HL-60/S4 treated with retinoic acid at 250 ng/mL for 4 days and 3 days (cell line): ENCODE results near the gene ROBO1.

ENCODE experiments used
- in situ Hi-C: fragments of 300-500 bp; cut with MboI; formaldehyde crosslinking; loops from 2 replicates; pipeline ENCODE4 v1.7.0; 2022; ENCODE audit warnings: low sequenced_read_pairs

The ROBO1 gene

DNA sequence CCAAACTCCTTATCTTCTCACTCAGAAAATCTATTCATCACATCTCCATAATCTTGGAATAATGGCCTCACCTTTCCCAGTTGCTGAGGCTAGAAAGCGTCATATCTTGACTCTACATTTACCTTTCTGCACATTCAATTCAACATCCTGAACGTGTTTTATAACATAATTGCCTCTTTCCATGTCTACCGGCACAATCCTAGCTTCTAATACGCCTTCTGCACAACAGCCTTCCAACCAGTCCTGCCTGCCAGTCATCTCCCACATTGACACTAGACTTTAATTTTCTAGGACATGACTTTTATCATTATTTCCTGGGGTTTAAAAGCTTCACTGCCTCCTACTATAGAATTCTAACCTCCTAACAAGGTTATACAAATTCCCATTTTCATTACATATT, 906.6 kb downstream of the ROBO1 start:
- in situ Hi-C loops: no loop called here

DNA sequence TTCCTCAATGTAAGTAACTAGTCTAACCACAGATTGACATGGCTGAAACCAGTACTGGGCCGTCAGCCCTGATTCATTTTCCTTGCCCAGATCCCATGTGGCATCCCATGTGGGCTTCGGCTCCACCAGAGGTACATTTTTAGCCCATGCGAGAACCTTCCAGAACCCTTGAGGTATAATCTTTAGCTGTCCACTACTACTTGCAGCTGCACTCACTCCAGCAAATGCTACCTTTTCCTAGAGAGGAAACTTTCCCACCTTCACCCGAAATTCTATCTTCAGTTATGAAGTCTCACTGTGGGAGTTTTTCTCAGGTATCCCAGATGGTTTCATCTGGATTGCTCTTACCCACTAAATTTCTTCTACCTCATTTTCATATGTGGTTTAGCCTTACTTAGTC, 907.2 kb downstream of the ROBO1 start:
- in situ Hi-C loops: no loop called here

DNA sequence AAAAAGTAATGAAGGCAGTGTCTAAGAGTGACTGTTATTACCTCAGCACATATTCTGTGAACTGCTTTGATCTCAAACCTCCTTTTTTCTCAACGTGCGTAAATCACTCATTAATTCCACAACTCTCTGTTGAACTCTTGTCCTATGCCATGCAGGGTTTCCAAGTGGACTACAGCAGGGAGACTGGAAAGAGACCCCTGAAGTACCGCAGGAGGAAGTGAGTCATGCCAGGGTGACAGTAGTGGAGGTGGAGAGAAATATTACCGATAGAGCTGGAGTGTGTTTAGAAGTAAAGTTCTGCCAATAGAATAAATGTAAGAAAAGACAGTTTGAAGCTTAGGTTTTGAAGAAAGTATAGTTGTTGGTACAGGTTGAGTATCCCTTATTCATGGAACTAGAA, 908.9 kb downstream of the ROBO1 start:
- in situ Hi-C loops: no loop called here

GRCh38 chr3:78858174-78858573, 909.6 kb downstream of the ROBO1 start:
- in situ Hi-C loops: no loop called here

- in situ Hi-C loops: no loop called here
These were observed 910.2 kb downstream of the ROBO1 start for GRCh38 chr3:78857494-78858111.

DNA sequence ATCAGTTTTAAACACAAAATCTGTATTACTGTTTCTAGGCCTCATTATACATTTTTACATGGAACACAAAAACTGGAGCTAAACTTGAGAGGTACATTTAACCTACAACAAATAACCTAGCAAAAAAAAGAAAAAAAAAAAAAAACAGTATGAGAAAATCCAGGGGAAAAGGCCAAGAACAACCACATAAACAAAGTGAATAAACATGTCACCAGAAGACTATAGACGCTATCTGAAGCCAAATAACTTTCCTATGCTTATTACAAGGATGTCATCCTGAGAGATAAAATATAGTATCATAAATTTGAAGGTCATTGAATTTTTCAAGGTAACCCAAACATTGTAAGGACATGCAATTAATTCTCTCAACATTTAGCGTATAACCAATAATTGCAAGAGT, 911.6 kb downstream of the ROBO1 start:
- in situ Hi-C loops: no loop called here

DNA sequence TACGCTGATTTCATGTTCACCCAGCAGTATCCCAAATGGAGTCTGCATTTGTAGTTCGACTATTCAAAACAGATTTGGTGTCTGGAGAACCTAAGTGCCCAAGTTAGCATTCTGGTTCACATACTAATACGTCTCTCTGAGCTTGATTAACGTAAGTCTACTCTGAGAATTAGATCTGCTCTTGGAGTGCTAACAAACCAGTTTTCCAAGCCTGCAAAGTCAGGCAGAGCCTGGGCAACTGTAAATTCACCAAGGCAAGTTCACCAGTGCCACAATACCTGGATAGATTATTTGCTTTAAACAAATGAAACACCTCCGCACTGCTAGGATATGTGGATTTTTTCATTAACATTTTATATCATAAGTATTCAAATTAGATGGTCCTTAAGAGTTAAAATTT, 912.6 kb downstream of the ROBO1 start:
- in situ Hi-C loops: no loop called here

GRCh38 chr3:78848392-78849288, 919.2 kb downstream of the ROBO1 start:
- in situ Hi-C loops: no loop called here

DNA sequence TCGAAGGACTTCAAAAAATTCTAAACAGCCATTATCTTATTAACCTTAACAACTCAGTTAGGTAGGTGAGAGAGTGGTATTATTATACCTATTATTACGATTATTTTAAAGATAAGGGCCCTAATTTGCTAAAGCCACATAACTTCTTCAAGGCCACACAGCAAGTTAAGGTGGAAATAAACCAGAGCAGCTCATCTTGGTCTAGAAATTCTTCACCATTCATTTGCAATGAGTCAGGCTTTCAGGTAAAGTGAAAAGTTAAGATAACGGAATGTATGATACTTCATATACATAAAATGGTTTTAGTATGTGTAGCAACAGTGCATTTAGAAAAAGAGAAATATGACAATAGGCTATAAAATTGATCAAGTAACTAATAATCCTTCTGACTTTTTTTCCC, 920.2 kb downstream of the ROBO1 start:
- in situ Hi-C loops: no loop called here

- in situ Hi-C loops: no loop called here
These were observed 920.6 kb downstream of the ROBO1 start for GRCh38 chr3:78847203-78847602.

DNA sequence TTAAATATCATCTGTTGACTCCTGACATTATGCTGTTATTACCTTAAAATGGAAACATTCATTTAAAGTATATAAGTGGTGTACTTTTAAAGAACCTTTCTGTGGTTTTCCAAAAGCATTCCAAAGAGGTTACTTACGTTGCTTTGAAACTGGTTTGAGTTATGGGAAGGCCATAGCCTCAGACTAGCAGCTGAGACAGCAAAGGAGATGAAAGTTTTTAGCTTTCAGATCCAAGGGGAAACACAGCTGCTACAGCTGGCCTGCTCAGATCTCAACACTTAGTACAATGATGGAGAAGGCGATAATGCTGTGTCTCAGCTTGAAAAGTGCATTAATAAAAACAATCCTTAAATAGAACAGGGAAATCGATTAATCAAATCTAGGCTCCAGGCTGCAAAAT, 921.1 kb downstream of the ROBO1 start:
- in situ Hi-C loops: no loop called here

DNA sequence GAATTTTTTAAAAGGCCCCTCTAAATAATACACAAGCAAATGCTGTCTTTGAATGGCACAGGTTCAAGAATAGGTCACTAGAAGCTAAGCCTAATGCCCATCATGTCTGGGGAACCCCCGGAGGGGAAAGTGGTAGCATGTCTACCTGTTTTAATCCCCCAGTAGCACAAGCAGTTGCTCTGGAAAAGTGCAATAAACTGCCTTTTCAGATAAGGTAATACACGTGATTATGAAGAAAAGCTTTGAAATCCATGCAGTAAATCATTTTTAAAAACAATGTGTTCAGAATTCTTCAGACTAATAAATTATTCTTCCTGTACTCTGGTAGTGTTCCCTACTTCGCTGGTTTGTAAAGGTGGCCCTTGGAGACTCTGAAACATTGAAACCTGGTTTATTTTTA, 922.2 kb downstream of the ROBO1 start:
- in situ Hi-C loops: no loop called here

- in situ Hi-C loops: no loop called here
These were observed 923.5 kb downstream of the ROBO1 start for GRCh38 chr3:78844307-78844706.

DNA sequence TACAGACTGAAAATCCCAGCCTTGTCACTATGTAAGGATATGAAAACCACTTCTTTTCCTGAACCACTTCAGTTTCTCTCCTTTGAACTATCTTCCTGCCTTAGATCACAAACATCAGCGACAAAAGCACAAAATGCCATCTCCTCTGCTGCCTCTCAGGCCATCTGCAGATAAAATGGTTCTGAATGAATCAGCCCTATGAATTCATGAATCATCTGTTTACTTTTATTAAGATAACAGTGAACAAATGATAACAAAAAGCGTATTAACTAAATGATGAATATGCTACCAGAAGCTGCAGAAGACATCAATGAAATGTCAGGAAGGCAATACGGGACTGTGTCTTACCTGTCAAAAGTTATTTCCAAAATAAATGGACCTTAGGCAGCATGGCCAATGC, 928.1 kb downstream of the ROBO1 start:
- in situ Hi-C loops: no loop called here

DNA sequence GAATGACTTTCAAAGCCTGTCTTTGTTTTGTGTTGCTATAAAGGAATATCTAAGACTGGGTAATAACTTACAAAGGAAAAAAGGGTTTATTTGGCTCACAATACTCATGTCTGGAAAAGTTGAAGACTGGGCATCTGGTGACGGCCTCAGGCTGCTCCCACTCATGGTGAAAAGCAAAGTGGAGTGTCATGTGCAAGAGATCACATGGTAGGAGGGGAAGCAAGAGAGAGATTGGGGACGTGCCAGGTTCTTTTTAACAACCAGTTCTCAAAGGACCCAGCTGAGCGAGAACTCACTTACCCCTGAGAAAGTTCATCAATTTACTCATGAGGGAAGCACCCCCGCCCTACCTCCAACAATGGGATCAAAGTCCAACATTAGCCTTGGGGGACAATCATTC, 929.4 kb downstream of the ROBO1 start:
- in situ Hi-C loops: no loop called here

DNA sequence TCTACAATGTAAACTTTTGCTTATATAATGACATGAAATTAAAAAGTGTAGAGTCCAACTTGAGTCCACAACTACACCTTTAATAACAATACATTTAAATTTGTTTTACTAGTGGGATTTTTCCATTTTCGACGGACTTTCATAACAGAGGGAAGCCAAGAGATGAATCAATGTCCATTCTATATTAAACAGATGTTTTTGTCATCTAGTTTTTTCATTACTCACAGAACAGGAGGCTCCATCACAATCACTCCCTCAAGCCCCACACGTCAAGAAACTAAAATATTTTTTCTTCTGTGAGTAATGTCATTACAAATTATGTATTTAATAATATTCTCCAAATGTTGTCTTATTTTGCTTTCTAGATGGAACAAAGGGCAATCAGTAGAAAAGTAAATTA, 932.9 kb downstream of the ROBO1 start:
- in situ Hi-C loops: no loop called here

DNA sequence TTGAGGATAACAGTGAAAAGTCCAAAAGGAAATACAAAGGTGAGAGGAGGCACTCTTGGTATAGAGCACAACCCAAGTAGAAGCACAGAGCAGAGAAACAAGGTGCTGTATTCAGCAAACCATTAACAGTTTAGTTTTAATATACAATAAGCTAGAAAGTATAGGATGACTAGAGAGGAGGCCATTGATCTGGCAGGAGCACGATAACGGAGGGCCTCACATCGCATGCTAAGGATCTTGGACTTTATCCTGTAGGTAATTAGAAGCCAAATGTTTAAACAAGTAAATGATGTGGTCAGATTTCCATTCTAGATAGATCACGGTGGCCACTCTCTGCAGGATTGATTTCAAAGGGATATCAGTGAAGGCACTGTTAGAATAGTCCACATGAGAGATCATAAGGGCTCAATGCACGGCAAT, 935.0 kb downstream of the ROBO1 start:
- in situ Hi-C loops: no loop called here

GRCh38 chr3:78831446-78831972, 936.3 kb downstream of the ROBO1 start:
- in situ Hi-C loops: no loop called here

DNA sequence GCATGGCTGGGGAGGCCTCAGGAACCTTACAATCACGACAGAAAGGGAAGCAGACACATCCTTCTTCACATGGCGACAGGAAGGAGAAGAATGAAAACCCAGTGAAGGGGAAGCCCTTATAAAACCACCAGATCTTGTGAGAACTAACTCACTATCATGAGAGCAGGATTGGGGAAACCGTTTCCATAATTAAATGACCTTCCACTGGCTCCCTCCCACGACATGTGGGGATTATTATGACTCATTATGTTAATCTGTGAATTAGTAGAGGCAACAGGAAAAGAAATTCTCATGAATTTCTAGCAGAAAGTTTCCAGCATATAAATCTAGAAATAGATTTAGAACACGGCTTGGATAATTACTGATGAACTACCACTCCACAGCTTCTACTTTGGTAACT, 937.3 kb downstream of the ROBO1 start:
- in situ Hi-C loops: no loop called here

DNA sequence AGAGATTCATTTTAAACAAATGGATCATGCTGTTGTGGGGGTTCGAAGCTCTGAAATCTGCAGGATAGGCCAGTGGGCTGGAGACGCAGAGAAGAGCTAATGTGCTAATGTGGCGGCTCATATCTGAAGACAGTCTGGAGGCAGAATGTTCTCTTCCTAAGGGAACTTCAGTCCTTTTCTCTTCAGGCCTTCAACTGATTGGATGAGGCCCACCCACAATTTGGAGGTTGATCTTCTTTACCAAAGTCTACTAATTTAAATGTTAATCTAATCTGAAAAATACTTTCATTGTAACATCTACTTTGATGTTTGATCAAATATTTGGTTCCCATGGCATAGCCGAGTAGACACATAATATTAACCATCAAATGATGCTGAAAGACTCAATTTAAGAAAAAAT, 940.2 kb downstream of the ROBO1 start:
- in situ Hi-C loops: no loop called here

GRCh38 chr3:78825858-78826215, 942.0 kb downstream of the ROBO1 start:
- in situ Hi-C loops: no loop called here

DNA sequence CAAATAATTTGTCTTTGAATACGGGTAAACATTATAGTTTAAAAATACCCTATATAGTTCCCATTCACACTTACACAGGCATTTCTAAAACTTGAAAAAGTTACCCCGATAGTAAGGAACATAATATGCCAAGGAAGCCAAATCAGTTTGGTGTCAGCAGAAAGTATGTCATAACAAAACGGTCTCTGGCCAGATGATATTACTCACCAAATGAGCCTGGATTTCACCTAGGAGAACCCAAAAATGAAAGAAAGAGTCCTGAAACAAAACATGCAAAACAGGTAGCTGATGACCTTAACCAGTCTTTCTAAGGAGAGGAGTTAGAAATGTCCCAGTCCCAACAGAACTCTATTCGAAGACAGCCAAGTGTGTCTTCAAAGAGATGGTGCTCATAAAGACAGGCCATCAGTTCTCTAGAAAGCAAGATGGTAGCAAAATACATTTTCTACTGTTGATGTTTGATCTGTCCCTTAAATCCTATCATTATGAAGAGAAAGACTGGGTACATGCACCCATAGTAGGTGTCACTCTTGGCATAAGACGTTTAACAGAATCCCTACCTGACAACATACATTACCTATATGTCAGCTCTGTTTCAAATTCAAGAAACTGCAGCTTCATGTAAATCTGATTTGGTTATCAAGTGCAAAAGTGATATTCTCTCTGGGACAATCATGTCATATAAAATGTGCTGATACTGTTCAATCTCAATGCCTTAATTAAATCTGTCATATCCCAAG, 942.5 kb downstream of the ROBO1 start:
- in situ Hi-C loops: no loop called here
